ENCODE results near the gene ARHGEF4. TPM values are rescaled to one million over a fixed set of nuclear protein-coding genes. Genes with fewer than 3 reads are reported as not detected.
A peak's percentile ranks its signal among the peaks of the same experiment; 100 is the strongest.

The ARHGEF4 gene
- total and polyA plus RNA-seq, 5 donors from 2014 or later: 0.22 to 1.7 (median 0.48) TPM; not detected in 1

- H3K4me1 Mint-ChIP-seq: peaks cover 8 to 26% (median 17%) of the 10 kb centered on the region in 4 donors
- H3K27ac ChIP-seq (ENCODE audit: insufficient read depth, low read length, poor library complexity, severe bottlenecking): no peak overlapping the region
- ATAC-seq (ENCODE audit: low read depth in 2 of 2) (no peak), DNase-seq (no peak)
- H3K4me1 ChIP-seq (ENCODE audit: control insufficient read depth, insufficient read depth, low read length, poor library complexity, severe bottlenecking): peaks cover 10% of the 10 kb centered on the region
- H3K4me3 ChIP-seq (ENCODE audit: low read depth, low read length): no peak overlapping the region
- H3K9me3 Mint-ChIP-seq: peaks cover 0 to 3% (median 0%) of the 10 kb centered on the region in 7 donors
- no peaks in the 10 kb centered on the region for H3K9me3 ChIP-seq (ENCODE audit: control insufficient read depth in 2 of 2, low read length in 2 of 2)
- H3K36me3 Mint-ChIP-seq: peaks cover 4% of the 10 kb centered on the region
- no peaks in the 10 kb centered on the region for H3K36me3 ChIP-seq (ENCODE audit: control insufficient read depth, insufficient read depth, low read length)
- H3K27ac Mint-ChIP-seq: no peak overlapping the region
- H3K27me3 Mint-ChIP-seq: peaks cover 5% of the 10 kb centered on the region
- H3K4me3 Mint-ChIP-seq: no peak overlapping the region
- no peaks in the 10 kb centered on the region for H3K27me3 ChIP-seq (ENCODE audit: control insufficient read depth, insufficient read depth, low read length)
These were observed 28.0 kb upstream of the ARHGEF4 start for GRCh38 chr2:130808482-130809268.

- no peak overlapping the region for H3K27ac ChIP-seq (ENCODE audit: insufficient read depth, low read length, poor library complexity, severe bottlenecking)
- Mint-ChIP-seq H3K9me3 (peaks cover 0 to 3% (median 0%) of the 10 kb centered on the region in 7 donors), H3K4me3 (no peak overlapping the region), H3K4me1 (peaks cover 8 to 25% (median 16%) of the 10 kb centered on the region in 4 donors), H3K27ac (peak overlapping the region in 1 of 3 donors; percentile 76), H3K27me3 (peaks cover 5% of the 10 kb centered on the region), H3K36me3 (peaks cover 4% of the 10 kb centered on the region)
- H3K36me3 ChIP-seq (ENCODE audit: control insufficient read depth, insufficient read depth, low read length): no peaks in the 10 kb centered on the region
- DNase-seq: no peak
- ATAC-seq (ENCODE audit: low read depth in 2 of 2): no peak
- H3K9me3 ChIP-seq (ENCODE audit: control insufficient read depth in 2 of 2, low read length in 2 of 2): no peaks in the 10 kb centered on the region
- H3K4me3 ChIP-seq (ENCODE audit: low read depth, low read length): no peak overlapping the region
- peaks cover 10% of the 10 kb centered on the region for H3K4me1 ChIP-seq (ENCODE audit: control insufficient read depth, insufficient read depth, low read length, poor library complexity, severe bottlenecking)
- no peaks in the 10 kb centered on the region for H3K27me3 ChIP-seq (ENCODE audit: control insufficient read depth, insufficient read depth, low read length)
These were observed 26.2 kb upstream of the ARHGEF4 start for GRCh38 chr2:130810490-130810889.

- no peak overlapping the region for H3K27ac Mint-ChIP-seq
- Histone ChIP-seq H3K4me3 (ENCODE audit: low read depth, low read length) (no peak overlapping the region), H3K27ac (ENCODE audit: insufficient read depth, low read length, poor library complexity, severe bottlenecking) (no peak overlapping the region), H3K27me3 (ENCODE audit: control insufficient read depth, insufficient read depth, low read length) (no peaks in the 10 kb centered on the region), H3K4me1 (ENCODE audit: control insufficient read depth, insufficient read depth, low read length, poor library complexity, severe bottlenecking) (peaks cover 3% of the 10 kb centered on the region), H3K9me3 (ENCODE audit: control insufficient read depth in 2 of 2, low read length in 2 of 2) (no peaks in the 10 kb centered on the region), H3K36me3 (ENCODE audit: control insufficient read depth, insufficient read depth, low read length) (no peaks in the 10 kb centered on the region)
- peaks cover 5% of the 10 kb centered on the region for H3K27me3 Mint-ChIP-seq
- H3K4me3 Mint-ChIP-seq: no peak overlapping the region
- H3K4me1 Mint-ChIP-seq: peaks cover 0 to 17% (median 9%) of the 10 kb centered on the region in 4 donors
- H3K9me3 Mint-ChIP-seq: peaks cover 0 to 3% (median 0%) of the 10 kb centered on the region in 7 donors
- ATAC-seq (ENCODE audit: low read depth in 2 of 2) (no peak), DNase-seq (no peak)
- H3K36me3 Mint-ChIP-seq: peaks cover under 1% of the 10 kb centered on the region
These were observed 23.0 kb upstream of the ARHGEF4 start for GRCh38 chr2:130813722-130814121.

- no peak for ATAC-seq (ENCODE audit: low read depth in 2 of 2)
- Mint-ChIP-seq H3K27ac (peak overlapping the region in 1 of 3 donors; percentile 89), H3K4me1 (peaks cover 0 to 15% (median 8%) of the 10 kb centered on the region in 4 donors), H3K9me3 (peaks cover 0 to 3% (median 0%) of the 10 kb centered on the region in 7 donors), H3K27me3 (peaks cover 5% of the 10 kb centered on the region), H3K4me3 (no peak overlapping the region), H3K36me3 (no peaks in the 10 kb centered on the region)
- H3K4me1 ChIP-seq (ENCODE audit: control insufficient read depth, insufficient read depth, low read length, poor library complexity, severe bottlenecking): peaks cover 3% of the 10 kb centered on the region
- no peaks in the 10 kb centered on the region for H3K36me3 ChIP-seq (ENCODE audit: control insufficient read depth, insufficient read depth, low read length)
- H3K9me3 ChIP-seq (ENCODE audit: control insufficient read depth in 2 of 2, low read length in 2 of 2): no peaks in the 10 kb centered on the region
- no peak overlapping the region for H3K27ac ChIP-seq (ENCODE audit: insufficient read depth, low read length, poor library complexity, severe bottlenecking)
- no peaks in the 10 kb centered on the region for H3K27me3 ChIP-seq (ENCODE audit: control insufficient read depth, insufficient read depth, low read length)
- H3K4me3 ChIP-seq (ENCODE audit: low read depth, low read length): no peak overlapping the region
- no peak for DNase-seq
These were observed 21.6 kb upstream of the ARHGEF4 start for GRCh38 chr2:130814931-130815680.

GRCh38 chr2:130818809-130819208 is 17.9 kb upstream of the ARHGEF4 start:
- H3K4me1 Mint-ChIP-seq: peaks cover 2 to 14% (median 4%) of the 10 kb centered on the region in 4 donors
- no peak overlapping the region for H3K4me3 Mint-ChIP-seq
- H3K27me3 Mint-ChIP-seq: no peaks in the 10 kb centered on the region
- DNase-seq: no peak
- Histone ChIP-seq H3K27me3 (ENCODE audit: control insufficient read depth, insufficient read depth, low read length) (no peaks in the 10 kb centered on the region), H3K36me3 (ENCODE audit: control insufficient read depth, insufficient read depth, low read length) (no peaks in the 10 kb centered on the region), H3K4me3 (ENCODE audit: low read depth, low read length) (no peak overlapping the region), H3K9me3 (ENCODE audit: control insufficient read depth in 2 of 2, low read length in 2 of 2) (no peaks in the 10 kb centered on the region), H3K4me1 (ENCODE audit: control insufficient read depth, insufficient read depth, low read length, poor library complexity, severe bottlenecking) (peaks cover 7% of the 10 kb centered on the region), H3K27ac (ENCODE audit: insufficient read depth, low read length, poor library complexity, severe bottlenecking) (no peak overlapping the region)
- no peaks in the 10 kb centered on the region for H3K36me3 Mint-ChIP-seq
- peaks cover 0 to 1% (median 0%) of the 10 kb centered on the region in 7 donors for H3K9me3 Mint-ChIP-seq
- ATAC-seq (ENCODE audit: low read depth in 2 of 2): no peak
- peak overlapping the region in 1 of 3 donors; percentile 9 for H3K27ac Mint-ChIP-seq

GRCh38 chr2:130819226-130819607 is 17.5 kb upstream of the ARHGEF4 start:
- Histone ChIP-seq H3K4me3 (ENCODE audit: low read depth, low read length) (no peak overlapping the region), H3K4me1 (ENCODE audit: control insufficient read depth, insufficient read depth, low read length, poor library complexity, severe bottlenecking) (peaks cover 11% of the 10 kb centered on the region), H3K36me3 (ENCODE audit: control insufficient read depth, insufficient read depth, low read length) (no peaks in the 10 kb centered on the region), H3K27me3 (ENCODE audit: control insufficient read depth, insufficient read depth, low read length) (no peaks in the 10 kb centered on the region), H3K9me3 (ENCODE audit: control insufficient read depth in 2 of 2, low read length in 2 of 2) (no peaks in the 10 kb centered on the region), H3K27ac (ENCODE audit: insufficient read depth, low read length, poor library complexity, severe bottlenecking) (no peak overlapping the region)
- Mint-ChIP-seq H3K27ac (no peak overlapping the region), H3K27me3 (peaks cover 1% of the 10 kb centered on the region), H3K4me3 (no peak overlapping the region), H3K36me3 (no peaks in the 10 kb centered on the region), H3K9me3 (peaks cover 0 to 1% (median 0%) of the 10 kb centered on the region in 7 donors), H3K4me1 (peaks cover 4 to 18% (median 6%) of the 10 kb centered on the region in 4 donors)
- DNase-seq (no peak), ATAC-seq (ENCODE audit: low read depth in 2 of 2) (no peak)

GRCh38 chr2:130819608-130820278 is 17.0 kb upstream of the ARHGEF4 start:
- no peak overlapping the region for H3K27ac Mint-ChIP-seq
- peaks cover 4 to 23% (median 12%) of the 10 kb centered on the region in 4 donors for H3K4me1 Mint-ChIP-seq
- no peak overlapping the region for H3K4me3 Mint-ChIP-seq
- H3K27ac ChIP-seq (ENCODE audit: insufficient read depth, low read length, poor library complexity, severe bottlenecking): no peak overlapping the region
- H3K9me3 ChIP-seq (ENCODE audit: control insufficient read depth in 2 of 2, low read length in 2 of 2): no peaks in the 10 kb centered on the region
- no peaks in the 10 kb centered on the region for H3K27me3 ChIP-seq (ENCODE audit: control insufficient read depth, insufficient read depth, low read length)
- H3K4me3 ChIP-seq (ENCODE audit: low read depth, low read length): no peak overlapping the region
- no peak for DNase-seq
- H3K36me3 ChIP-seq (ENCODE audit: control insufficient read depth, insufficient read depth, low read length): no peaks in the 10 kb centered on the region
- ATAC-seq (ENCODE audit: low read depth in 2 of 2): no peak
- H3K9me3 Mint-ChIP-seq: peaks cover 0 to 3% (median 0%) of the 10 kb centered on the region in 7 donors
- H3K36me3 Mint-ChIP-seq: no peaks in the 10 kb centered on the region
- peaks cover 7% of the 10 kb centered on the region for H3K27me3 Mint-ChIP-seq
- peaks cover 17% of the 10 kb centered on the region for H3K4me1 ChIP-seq (ENCODE audit: control insufficient read depth, insufficient read depth, low read length, poor library complexity, severe bottlenecking)
